ENCODE results near the gene TRIM42. TPM values are rescaled to one million over a fixed set of nuclear protein-coding genes. Genes with fewer than 3 reads are reported as not detected.

TRIM42 gene
- total and polyA plus RNA-seq, 2 donors (not counting 1 experiment from before 2014, with no cell fraction given), result not detected

- no peak overlapping the region for H3K4me3 Mint-ChIP-seq
- ChIA-PET CTCF (no interaction called here), POLR2A (no interaction called here)
- Histone ChIP-seq H3K4me3 (ENCODE audit: control extremely low read depth in 1 of 5, extremely low read depth in 1 of 5, insufficient read depth in 1 of 5, low read depth in 2 of 5, low read length in 4 of 5) (no peak overlapping the region), H3K9ac (ENCODE audit: low read length) (no peak overlapping the region), H2AFZ (ENCODE audit: insufficient read depth, low read depth, low read length, poor library complexity, severe bottlenecking) (no peak overlapping the region), H3K27ac (ENCODE audit: low read length in 2 of 2) (no peak overlapping the region), H3K79me2 (ENCODE audit: control insufficient read depth, insufficient read depth, low read length) (no peaks in the 10 kb centered on the region), H3K4me1 (ENCODE audit: control insufficient read depth in 2 of 2, insufficient read depth in 2 of 2, low read length in 2 of 2) (no peaks in the 10 kb centered on the region), H3K27me3 (replicated peaks in 1 of 4; ENCODE audit: control extremely low read depth in 1 of 4, control insufficient read depth in 3 of 4, insufficient read depth in 4 of 4, low read length in 3 of 4) (peaks cover 0 to 10% (median 0%) of the 10 kb centered on the region in 4 experiments), H4K20me1 (ENCODE audit: control insufficient read depth, insufficient read depth, low read length, poor library complexity, severe bottlenecking) (no peaks in the 10 kb centered on the region), H3K36me3 (replicated peaks in 1 of 2; ENCODE audit: control extremely low read depth in 1 of 2, control insufficient read depth in 1 of 2, extremely low read depth in 1 of 2, insufficient read depth in 2 of 2, low read length in 1 of 2) (no peaks in the 10 kb centered on the region), H3K9me3 (ENCODE audit: control extremely low read depth in 1 of 3, control insufficient read depth in 2 of 3, insufficient read depth in 1 of 3, low read length in 2 of 3) (peaks cover 0 to 8% (median 0%) of the 10 kb centered on the region in 3 donors), H3K4me2 (replicated peaks; ENCODE audit: low read depth, low read length, poor library complexity, severe bottlenecking) (no peak overlapping the region)
- H3K27ac Mint-ChIP-seq, result no peak overlapping the region
- DNase-seq (no peak), ATAC-seq (ENCODE audit: low read depth) (no peak)
- H3K27me3 Mint-ChIP-seq, result peaks cover 9% of the 10 kb centered on the region
- intact Hi-C loops (cut with micrococcal nuclease), result no loop called here
- no peaks in the 10 kb centered on the region for H3K9me3 Mint-ChIP-seq (ENCODE audit: insufficient read depth)
- no peaks in the 10 kb centered on the region for H3K4me1 Mint-ChIP-seq
- no peak for TF ChIP-seq EZH2 (IDR thresholded peaks at IDR 0.05; ENCODE audit: borderline replicate concordance, insufficient read depth, low read depth, low read length, poor library complexity, severe bottlenecking)
- TF ChIP-seq, protein P1, sequence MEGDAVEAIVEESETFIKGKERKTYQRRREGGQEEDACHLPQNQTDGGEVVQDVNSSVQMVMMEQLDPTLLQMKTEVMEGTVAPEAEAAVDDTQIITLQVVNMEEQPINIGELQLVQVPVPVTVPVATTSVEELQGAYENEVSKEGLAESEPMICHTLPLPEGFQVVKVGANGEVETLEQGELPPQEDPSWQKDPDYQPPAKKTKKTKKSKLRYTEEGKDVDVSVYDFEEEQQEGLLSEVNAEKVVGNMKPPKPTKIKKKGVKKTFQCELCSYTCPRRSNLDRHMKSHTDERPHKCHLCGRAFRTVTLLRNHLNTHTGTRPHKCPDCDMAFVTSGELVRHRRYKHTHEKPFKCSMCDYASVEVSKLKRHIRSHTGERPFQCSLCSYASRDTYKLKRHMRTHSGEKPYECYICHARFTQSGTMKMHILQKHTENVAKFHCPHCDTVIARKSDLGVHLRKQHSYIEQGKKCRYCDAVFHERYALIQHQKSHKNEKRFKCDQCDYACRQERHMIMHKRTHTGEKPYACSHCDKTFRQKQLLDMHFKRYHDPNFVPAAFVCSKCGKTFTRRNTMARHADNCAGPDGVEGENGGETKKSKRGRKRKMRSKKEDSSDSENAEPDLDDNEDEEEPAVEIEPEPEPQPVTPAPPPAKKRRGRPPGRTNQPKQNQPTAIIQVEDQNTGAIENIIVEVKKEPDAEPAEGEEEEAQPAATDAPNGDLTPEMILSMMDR (IDR thresholded peaks at IDR 0.05), result no peak
Measured at GRCh38 chr3:140705954-140706353, 28.1 kb downstream of the TRIM42 start.

DNA sequence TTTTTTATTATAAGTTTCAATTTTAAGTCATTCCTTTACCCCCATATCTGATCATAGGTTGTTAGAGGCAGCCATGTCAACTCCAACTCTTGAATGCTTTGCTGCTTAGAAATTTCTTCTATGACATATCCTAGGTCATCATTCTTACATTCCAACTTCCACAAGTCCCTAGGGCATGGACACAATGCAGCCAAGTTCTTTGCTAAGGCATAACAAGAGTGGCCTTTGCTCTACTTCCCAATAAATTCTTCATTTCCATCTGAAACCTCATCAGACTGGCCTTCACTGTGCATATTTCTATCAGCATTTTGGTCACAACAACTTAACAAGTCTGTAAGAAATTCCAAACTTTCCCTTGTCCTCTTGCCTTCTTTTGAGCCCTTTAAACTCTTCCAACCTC lies 28.5 kb downstream of the TRIM42 start:
- peaks cover 0 to 8% (median 0%) of the 10 kb centered on the region in 3 donors for H3K9me3 ChIP-seq (ENCODE audit: control extremely low read depth in 1 of 3, control insufficient read depth in 2 of 3, insufficient read depth in 1 of 3, low read length in 2 of 3)
- ATAC-seq (ENCODE audit: low read depth) (no peak), DNase-seq (no peak)
- H3K36me3 ChIP-seq (replicated peaks in 1 of 2; ENCODE audit: control extremely low read depth in 1 of 2, control insufficient read depth in 1 of 2, extremely low read depth in 1 of 2, insufficient read depth in 2 of 2, low read length in 1 of 2), result no peaks in the 10 kb centered on the region
- no peak overlapping the region for H3K4me2 ChIP-seq (replicated peaks; ENCODE audit: low read depth, low read length, poor library complexity, severe bottlenecking)
- Mint-ChIP-seq H3K27me3 (peaks cover 9% of the 10 kb centered on the region), H3K4me3 (no peak overlapping the region), H3K27ac (no peak overlapping the region), H3K9me3 (ENCODE audit: insufficient read depth) (no peaks in the 10 kb centered on the region), H3K4me1 (no peaks in the 10 kb centered on the region)
- H4K20me1 ChIP-seq (ENCODE audit: control insufficient read depth, insufficient read depth, low read length, poor library complexity, severe bottlenecking), result no peaks in the 10 kb centered on the region
- no peaks in the 10 kb centered on the region for H3K4me1 ChIP-seq (ENCODE audit: control insufficient read depth in 2 of 2, insufficient read depth in 2 of 2, low read length in 2 of 2)
- ChIA-PET POLR2A (no interaction called here), CTCF (no interaction called here)
- intact Hi-C loops (cut with micrococcal nuclease), result no loop called here
- H3K9ac ChIP-seq (ENCODE audit: low read length), result no peak overlapping the region
- TF ChIP-seq, protein P1 (IDR thresholded peaks at IDR 0.05), result no peak
- TF ChIP-seq EZH2 (IDR thresholded peaks at IDR 0.05; ENCODE audit: borderline replicate concordance, insufficient read depth, low read depth, low read length, poor library complexity, severe bottlenecking), result no peak
- H3K79me2 ChIP-seq (ENCODE audit: control insufficient read depth, insufficient read depth, low read length), result no peaks in the 10 kb centered on the region
- H3K27ac ChIP-seq (ENCODE audit: low read length in 2 of 2), result no peak overlapping the region
- no peak overlapping the region for H2AFZ ChIP-seq (ENCODE audit: insufficient read depth, low read depth, low read length, poor library complexity, severe bottlenecking)
- H3K4me3 ChIP-seq (ENCODE audit: control extremely low read depth in 1 of 5, extremely low read depth in 1 of 5, insufficient read depth in 1 of 5, low read depth in 2 of 5, low read length in 4 of 5), result no peak overlapping the region
- H3K27me3 ChIP-seq (replicated peaks in 1 of 4; ENCODE audit: control extremely low read depth in 1 of 4, control insufficient read depth in 3 of 4, insufficient read depth in 4 of 4, low read length in 3 of 4), result peaks cover 0 to 10% (median 0%) of the 10 kb centered on the region in 4 experiments

All from B cell (primary cell).